A549 (cell line): Measurements from ENCODE around the gene TNC. TPM values are rescaled to one million over a fixed set of nuclear protein-coding genes. Genes with fewer than 3 reads are reported as not detected.

Experiments
- ATAC-seq, 2 experiments: fragments of 200-7000 bp in 1 of 2; fragments of >200 bp in 1 of 2; cut with Nextera tagmentation in 1 of 2; cut with Tn5 transposase in 1 of 2; 3 replicates each; pipeline versions ENCODE4 v1.8.0 to v1.9.1; 2018 to 2020; ENCODE audit warnings: mild to moderate bottlenecking in 1 of 2, moderate library complexity in 1 of 2
- CTCF ChIA-PET: fragments of 300-600 bp; sonication (Branson Sonifier 250); formaldehyde crosslinking; extraction: SDS; loops from one replicate; lab custom pipeline; 2021; ENCODE audit warnings: antibody characterized with exemption, inconsistent platforms; lab: Yijun Ruan, JAX
- POLR2A ChIA-PET: fragments of 350-600 bp; formaldehyde crosslinking; extraction: SDS; loops from one replicate; lab custom pipeline; 2021; ENCODE audit warnings: antibody characterized with exemption, inconsistent platforms; lab: Yijun Ruan, JAX
- DNase-seq, 2 experiments: peaks; one replicate each; pipeline versions ENCODE4 v3.0.0 to v3.0.0-alpha.2; 2011 to 2016; ENCODE audit warnings: low read depth in 1 of 2, low spot score in 1 of 2
- FAIRE-seq: peaks from 2 replicates; lab custom pipeline; 2011; peaks lifted over from hg19 to GRCh38; lab: Jason Lieb, UNC
- H3K27ac ChIP-seq, 2 experiments: fragments of >200 bp; sonication (Bioruptor Twin); formaldehyde crosslinking; 3 replicates each; pipeline ENCODE4 v1.5.1; 2016 to 2017
- H3K4me1 ChIP-seq: fragments of >200 bp; sonication (Bioruptor Twin); formaldehyde crosslinking; 3 replicates; pipeline ENCODE4 v1.6.1; 2016
- H3K4me2 ChIP-seq: fragments of >200 bp; sonication (Bioruptor Twin); formaldehyde crosslinking; 3 replicates; pipeline ENCODE4 v1.6.1; 2016
- H3K4me3 ChIP-seq: fragments of >200 bp; sonication (Bioruptor Twin); formaldehyde crosslinking; 3 replicates; pipeline ENCODE4 v1.5.1; 2016
- H3K9me3 ChIP-seq: fragments of >200 bp; sonication (Bioruptor Twin); formaldehyde crosslinking; 3 replicates; pipeline ENCODE4 v1.6.1; 2016
- CHD2 ChIP-seq: fragments of 150-350 bp; IDR thresholded peaks from 2 replicates; pipeline ENCODE4 v1.6.1; 2014; ENCODE audit warnings: low read length; ENCODE audit not compliant: partially characterized antibody
- EHMT2 ChIP-seq: fragments of 200-600 bp; sonication (generic); IDR thresholded peaks from 2 replicates; pipeline ENCODE4 v1.6.1; 2016; ENCODE audit warnings: antibody characterized with exemption, low read depth, mild to moderate bottlenecking, moderate library complexity
- ESRRA ChIP-seq: fragments of 150-350 bp; IDR thresholded peaks from 2 replicates; pipeline ENCODE4 v1.6.1; 2014; ENCODE audit warnings: mild to moderate bottlenecking, low read length, borderline replicate concordance
- GATA3 ChIP-seq: IDR thresholded peaks from 2 replicates; pipeline ENCODE4 v1.6.1; 2012; ENCODE audit warnings: borderline replicate concordance
- HEYL ChIP-seq: fragments of 250-450 bp; sonication (Bioruptor Pico); IDR thresholded peaks from 2 replicates; pipeline ENCODE4 v1.8.0; 2021; ENCODE audit warnings: mild to moderate bottlenecking, moderate library complexity
- HOXA7 ChIP-seq: fragments of 250-450 bp; sonication (Bioruptor Pico); IDR thresholded peaks from 2 replicates; pipeline ENCODE4 v1.5.0; 2020; ENCODE audit warnings: mild to moderate bottlenecking, moderate library complexity
- MAFK ChIP-seq: fragments of 450-650 bp; IDR thresholded peaks from 2 replicates; pipeline ENCODE4 v1.6.1; 2014; ENCODE audit not compliant: partially characterized antibody
- MYC ChIP-seq: IDR thresholded peaks from 2 replicates; pipeline ENCODE4 v1.6.1; 2012; ENCODE audit warnings: mild to moderate bottlenecking, inconsistent platforms, low read length, improper control_type of control experiment, borderline replicate concordance
- NFE2L2 ChIP-seq: fragments of 150-350 bp; conservative IDR thresholded peaks from 2 replicates; pipeline ENCODE4 v1.6.1; 2014; ENCODE audit warnings: low read length
- RAD21 ChIP-seq, 2 experiments: fragments of >200 bp in 1 of 2; sonication (Bioruptor Twin) in 1 of 2; formaldehyde crosslinking in 1 of 2; IDR thresholded peaks in 1 of 2; conservative IDR thresholded peaks in 1 of 2; 2 replicates in 1 of 2; 3 replicates in 1 of 2; pipeline ENCODE4 v1.6.1; 2012 to 2018; ENCODE audit warnings: inconsistent platforms in 1 of 2
- RCOR1 ChIP-seq: fragments of 150-350 bp; IDR thresholded peaks from 2 replicates; pipeline ENCODE4 v1.6.1; 2014; ENCODE audit warnings: antibody characterized with exemption, low read length, low read depth
- RNF2 ChIP-seq: fragments of 200-600 bp; sonication (generic); IDR thresholded peaks from 2 replicates; pipeline ENCODE4 v1.6.1; 2016; ENCODE audit warnings: low read depth, mild to moderate bottlenecking, antibody characterized with exemption, moderate library complexity, borderline replicate concordance
- SMC3 ChIP-seq: fragments of >200 bp; sonication (Bioruptor Twin); formaldehyde crosslinking; IDR thresholded peaks from 3 replicates; pipeline ENCODE4 v1.6.1; 2018; ENCODE audit warnings: inconsistent platforms
- ZC3H11A ChIP-seq: fragments of 450-650 bp; IDR thresholded peaks from 2 replicates; pipeline ENCODE4 v1.6.1; 2014; ENCODE audit warnings: antibody characterized with exemption, mild to moderate bottlenecking
- ZFP36 ChIP-seq: fragments of 450-650 bp; IDR thresholded peaks from 2 replicates; pipeline ENCODE4 v1.6.1; 2014; ENCODE audit warnings: borderline replicate concordance; ENCODE audit not compliant: partially characterized antibody
- WGBS: methylation state at CpG from one replicate; pipeline ENCODE4 v1.1.6; 2017; ENCODE audit errors: missing lambda C conversion rate; 5-methylcytosine and 5-hydroxymethylcytosine counted together
- polyA plus RNA-seq, 4 experiments: library from polyadenylated mRNA; depleted of rRNA in 3 of 4; stranded (reverse); fragments of >200 nt; fragmentation: RNase III in 1 of 4; extraction: RNeasy Plus Mini Kit Qiagen cat#74134 plus additional on column Dnase treatment in 1 of 4; gene quantifications; 2 replicates in 3 of 4; 3 replicates in 1 of 4; pipeline ENCODE4 v1.2.3, GENCODE V29; 2011 to 2017
- TF ChIP-seq, protein P1 (sequence below): fragments of >200 bp; sonication (Bioruptor Twin); formaldehyde crosslinking; IDR thresholded peaks from 3 replicates; pipeline ENCODE4 v1.5.1; 2016
- TF ChIP-seq, protein P2 (sequence below): fragments of 250-450 bp; sonication (Bioruptor Pico); IDR thresholded peaks from 2 replicates; pipeline ENCODE4 v1.5.0; 2020; ENCODE audit warnings: low read depth, mild to moderate bottlenecking, moderate library complexity
- TF ChIP-seq, protein P3 (sequence below): fragments of >200 bp; sonication (Bioruptor Twin); formaldehyde crosslinking; IDR thresholded peaks from 2 replicates; pipeline ENCODE4 v1.6.1; 2016
- TF ChIP-seq, protein P4 (sequence below): IDR thresholded peaks from 2 replicates; pipeline ENCODE4 v1.6.1; 2012
- TF ChIP-seq, protein P5 (sequence below): fragments of 200-600 bp; sonication (generic); IDR thresholded peaks from 2 replicates; pipeline ENCODE4 v1.6.1; 2016; ENCODE audit warnings: antibody characterized with exemption, mild to moderate bottlenecking, moderate library complexity
- TF ChIP-seq, protein P6 (sequence below): IDR thresholded peaks from 2 replicates; pipeline ENCODE4 v1.6.1; 2012; ENCODE audit warnings: low read depth, borderline replicate concordance

Gene TNC
- polyA plus RNA-seq, 2 of the 4 experiments (the other 2 are of a cell fraction), result 0.50 to 0.63 TPM

DNA sequence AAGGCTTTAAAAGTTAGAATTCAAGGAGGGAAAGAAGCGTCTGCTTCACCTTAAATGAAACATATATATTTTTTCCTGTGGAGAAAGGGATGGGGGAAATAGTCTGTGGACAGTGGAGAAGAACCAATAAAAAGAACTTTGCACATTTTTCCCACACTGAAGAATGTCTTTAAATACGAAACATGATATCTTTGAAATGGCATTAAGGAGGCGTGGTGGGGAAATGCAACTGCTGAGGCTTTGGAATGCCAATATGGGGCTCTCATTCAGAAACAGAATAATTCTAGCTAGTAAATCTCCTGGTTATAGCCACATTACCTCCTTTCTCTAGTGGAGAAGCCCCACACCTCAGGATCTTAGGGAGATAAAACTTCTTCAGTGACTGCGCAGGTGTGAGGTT is 46.8 kb downstream of the TNC start (continued):
- TF ChIP-seq, protein P1, sequence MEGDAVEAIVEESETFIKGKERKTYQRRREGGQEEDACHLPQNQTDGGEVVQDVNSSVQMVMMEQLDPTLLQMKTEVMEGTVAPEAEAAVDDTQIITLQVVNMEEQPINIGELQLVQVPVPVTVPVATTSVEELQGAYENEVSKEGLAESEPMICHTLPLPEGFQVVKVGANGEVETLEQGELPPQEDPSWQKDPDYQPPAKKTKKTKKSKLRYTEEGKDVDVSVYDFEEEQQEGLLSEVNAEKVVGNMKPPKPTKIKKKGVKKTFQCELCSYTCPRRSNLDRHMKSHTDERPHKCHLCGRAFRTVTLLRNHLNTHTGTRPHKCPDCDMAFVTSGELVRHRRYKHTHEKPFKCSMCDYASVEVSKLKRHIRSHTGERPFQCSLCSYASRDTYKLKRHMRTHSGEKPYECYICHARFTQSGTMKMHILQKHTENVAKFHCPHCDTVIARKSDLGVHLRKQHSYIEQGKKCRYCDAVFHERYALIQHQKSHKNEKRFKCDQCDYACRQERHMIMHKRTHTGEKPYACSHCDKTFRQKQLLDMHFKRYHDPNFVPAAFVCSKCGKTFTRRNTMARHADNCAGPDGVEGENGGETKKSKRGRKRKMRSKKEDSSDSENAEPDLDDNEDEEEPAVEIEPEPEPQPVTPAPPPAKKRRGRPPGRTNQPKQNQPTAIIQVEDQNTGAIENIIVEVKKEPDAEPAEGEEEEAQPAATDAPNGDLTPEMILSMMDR, result no peak
- TF ChIP-seq, all 56 proteins: peak for 0

DNA sequence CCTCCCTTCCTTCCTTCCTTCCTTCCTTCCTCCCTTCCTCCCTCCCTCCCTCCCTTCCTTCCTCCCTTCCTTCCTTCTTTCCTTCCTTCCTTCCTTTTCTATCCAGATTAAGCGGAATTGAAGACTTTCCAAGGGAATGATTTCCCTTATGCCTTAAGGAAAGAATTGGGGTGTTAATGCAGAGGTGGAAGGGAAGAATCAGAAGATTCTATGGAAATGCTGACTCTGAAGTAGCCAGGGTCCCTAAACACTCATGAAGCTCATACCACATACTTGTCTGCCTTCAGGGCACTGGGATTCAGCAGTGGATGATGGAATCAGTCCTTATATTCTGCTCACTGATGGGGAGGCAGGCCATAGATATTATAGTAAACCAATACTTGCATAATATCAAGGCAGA is 48.2 kb downstream of the TNC start:
- Histone ChIP-seq H3K4me3 (no peak overlapping the region), H3K4me1 (no peaks in the 10 kb centered on the region), H3K9me3 (no peaks in the 10 kb centered on the region), H3K4me2 (no peak overlapping the region), H3K27ac (no peak overlapping the region)
- ATAC-seq, result no peak
- WGBS, result 95% methylated on average over 1 of the region's 1 CpG
- no peak for DNase-seq
- POLR2A ChIA-PET, result no interaction called here
- TF ChIP-seq, protein P1, result no peak
- TF ChIP-seq HEYL (CRISPR knock-in tag) (no peak), SMC3 (no peak), GATA3 (no peak), ZC3H11A (no peak), ESRRA (no peak)
- FAIRE-seq, result no peak
- CTCF ChIA-PET, result no interaction called here

DNA sequence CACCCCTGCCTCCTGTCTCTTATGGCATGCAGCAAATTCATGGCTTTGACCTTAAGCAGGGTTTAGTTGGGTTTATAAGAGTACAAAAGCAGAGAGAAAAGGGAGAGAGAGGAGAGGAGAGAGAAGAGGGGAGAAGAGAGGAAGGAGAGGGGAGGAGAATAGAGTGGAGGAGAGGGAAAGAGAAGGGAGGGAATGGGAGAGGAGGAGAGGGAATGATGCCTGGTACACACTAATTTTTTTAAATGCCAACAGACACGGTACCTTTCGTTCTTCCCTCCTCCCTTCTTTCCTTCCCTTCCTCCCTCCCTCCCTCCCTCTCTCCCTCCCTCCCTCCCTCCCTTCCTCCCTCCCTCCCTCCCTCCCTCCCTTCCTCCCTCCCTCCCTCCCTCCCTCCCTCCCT is 48.7 kb downstream of the TNC start:
- FAIRE-seq (no peak), ATAC-seq (no peak)
- Histone ChIP-seq H3K4me1 (no peaks in the 10 kb centered on the region), H3K9me3 (no peaks in the 10 kb centered on the region)
- CTCF ChIA-PET, result no interaction called here
- TF ChIP-seq, protein P2, sequence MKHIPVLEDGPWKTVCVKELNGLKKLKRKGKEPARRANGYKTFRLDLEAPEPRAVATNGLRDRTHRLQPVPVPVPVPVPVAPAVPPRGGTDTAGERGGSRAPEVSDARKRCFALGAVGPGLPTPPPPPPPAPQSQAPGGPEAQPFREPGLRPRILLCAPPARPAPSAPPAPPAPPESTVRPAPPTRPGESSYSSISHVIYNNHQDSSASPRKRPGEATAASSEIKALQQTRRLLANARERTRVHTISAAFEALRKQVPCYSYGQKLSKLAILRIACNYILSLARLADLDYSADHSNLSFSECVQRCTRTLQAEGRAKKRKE (CRISPR knock-in tag), result no peak
- no peak for TF ChIP-seq HOXA7 (CRISPR knock-in tag)
- no peak for TF ChIP-seq RCOR1
- no peak for TF ChIP-seq MAFK
- TF ChIP-seq EHMT2, result no peak
- TF ChIP-seq, protein P3, sequence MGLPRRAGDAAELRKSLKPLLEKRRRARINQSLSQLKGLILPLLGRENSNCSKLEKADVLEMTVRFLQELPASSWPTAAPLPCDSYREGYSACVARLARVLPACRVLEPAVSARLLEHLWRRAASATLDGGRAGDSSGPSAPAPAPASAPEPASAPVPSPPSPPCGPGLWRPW, result no peak
- TF ChIP-seq SMC3, result no peak
- TF ChIP-seq, protein P4, sequence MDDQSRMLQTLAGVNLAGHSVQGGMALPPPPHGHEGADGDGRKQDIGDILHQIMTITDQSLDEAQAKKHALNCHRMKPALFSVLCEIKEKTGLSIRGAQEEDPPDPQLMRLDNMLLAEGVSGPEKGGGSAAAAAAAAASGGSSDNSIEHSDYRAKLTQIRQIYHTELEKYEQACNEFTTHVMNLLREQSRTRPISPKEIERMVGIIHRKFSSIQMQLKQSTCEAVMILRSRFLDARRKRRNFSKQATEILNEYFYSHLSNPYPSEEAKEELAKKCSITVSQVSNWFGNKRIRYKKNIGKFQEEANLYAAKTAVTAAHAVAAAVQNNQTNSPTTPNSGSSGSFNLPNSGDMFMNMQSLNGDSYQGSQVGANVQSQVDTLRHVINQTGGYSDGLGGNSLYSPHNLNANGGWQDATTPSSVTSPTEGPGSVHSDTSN, result no peak
- no peak for TF ChIP-seq ZFP36
- TF ChIP-seq ESRRA, result no peak
- TF ChIP-seq, protein P5, sequence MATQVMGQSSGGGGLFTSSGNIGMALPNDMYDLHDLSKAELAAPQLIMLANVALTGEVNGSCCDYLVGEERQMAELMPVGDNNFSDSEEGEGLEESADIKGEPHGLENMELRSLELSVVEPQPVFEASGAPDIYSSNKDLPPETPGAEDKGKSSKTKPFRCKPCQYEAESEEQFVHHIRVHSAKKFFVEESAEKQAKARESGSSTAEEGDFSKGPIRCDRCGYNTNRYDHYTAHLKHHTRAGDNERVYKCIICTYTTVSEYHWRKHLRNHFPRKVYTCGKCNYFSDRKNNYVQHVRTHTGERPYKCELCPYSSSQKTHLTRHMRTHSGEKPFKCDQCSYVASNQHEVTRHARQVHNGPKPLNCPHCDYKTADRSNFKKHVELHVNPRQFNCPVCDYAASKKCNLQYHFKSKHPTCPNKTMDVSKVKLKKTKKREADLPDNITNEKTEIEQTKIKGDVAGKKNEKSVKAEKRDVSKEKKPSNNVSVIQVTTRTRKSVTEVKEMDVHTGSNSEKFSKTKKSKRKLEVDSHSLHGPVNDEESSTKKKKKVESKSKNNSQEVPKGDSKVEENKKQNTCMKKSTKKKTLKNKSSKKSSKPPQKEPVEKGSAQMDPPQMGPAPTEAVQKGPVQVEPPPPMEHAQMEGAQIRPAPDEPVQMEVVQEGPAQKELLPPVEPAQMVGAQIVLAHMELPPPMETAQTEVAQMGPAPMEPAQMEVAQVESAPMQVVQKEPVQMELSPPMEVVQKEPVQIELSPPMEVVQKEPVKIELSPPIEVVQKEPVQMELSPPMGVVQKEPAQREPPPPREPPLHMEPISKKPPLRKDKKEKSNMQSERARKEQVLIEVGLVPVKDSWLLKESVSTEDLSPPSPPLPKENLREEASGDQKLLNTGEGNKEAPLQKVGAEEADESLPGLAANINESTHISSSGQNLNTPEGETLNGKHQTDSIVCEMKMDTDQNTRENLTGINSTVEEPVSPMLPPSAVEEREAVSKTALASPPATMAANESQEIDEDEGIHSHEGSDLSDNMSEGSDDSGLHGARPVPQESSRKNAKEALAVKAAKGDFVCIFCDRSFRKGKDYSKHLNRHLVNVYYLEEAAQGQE, result no peak
- TF ChIP-seq, protein P6, sequence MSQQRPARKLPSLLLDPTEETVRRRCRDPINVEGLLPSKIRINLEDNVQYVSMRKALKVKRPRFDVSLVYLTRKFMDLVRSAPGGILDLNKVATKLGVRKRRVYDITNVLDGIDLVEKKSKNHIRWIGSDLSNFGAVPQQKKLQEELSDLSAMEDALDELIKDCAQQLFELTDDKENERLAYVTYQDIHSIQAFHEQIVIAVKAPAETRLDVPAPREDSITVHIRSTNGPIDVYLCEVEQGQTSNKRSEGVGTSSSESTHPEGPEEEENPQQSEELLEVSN, result no peak
- TF ChIP-seq RAD21 (conservative IDR thresholded peaks at IDR 0.05 in 1 of 2, IDR thresholded peaks at IDR 0.05 in 1 of 2), result no peak
- TF ChIP-seq CHD2, result no peak
- no peak for TF ChIP-seq MYC
- no peak for TF ChIP-seq RNF2
- no peak for TF ChIP-seq NFE2L2
- TF ChIP-seq, all 56 proteins: peak for 0
- POLR2A ChIA-PET, result no interaction called here
- Histone ChIP-seq H3K4me2 (no peak overlapping the region), H3K4me3 (no peak overlapping the region), H3K27ac (no peak overlapping the region)
- no peak for DNase-seq
- 80% methylated on average over 2 of the region's 2 CpGs for WGBS
